NT2/D1 (cell line): Measurements from ENCODE around the gene STAC.
"Not testable (repeated sequence)": the region's sequence is repeated elsewhere in the genome, so short reads cannot be mapped to it uniquely, and the experiment has no call there.

Experiments used
- DNase-seq: peaks from one replicate; pipeline ENCODE4 v3.0.0-alpha.2; 2011; ENCODE audit warnings: low read depth, low spot score
- H3K27me3 ChIP-seq: 2 replicates; pipeline ENCODE4 v1.6.0; 2011; ENCODE audit warnings: mild to moderate bottlenecking; ENCODE audit not compliant: insufficient read length, insufficient read depth
- H3K36me3 ChIP-seq: 2 replicates; pipeline ENCODE4 v1.6.1; 2011; ENCODE audit warnings: mild to moderate bottlenecking, low read length, mixed read lengths; ENCODE audit not compliant: insufficient read depth, insufficient read length
- H3K4me1 ChIP-seq: 2 replicates; pipeline ENCODE4 v1.5.1; 2011; ENCODE audit not compliant: insufficient read depth, insufficient read length
- H3K4me3 ChIP-seq: 2 replicates; pipeline ENCODE4 v1.5.1; 2011; ENCODE audit warnings: low read depth; ENCODE audit not compliant: insufficient read length
- H3K9ac ChIP-seq: 2 replicates; pipeline ENCODE4 v1.6.0; 2011; ENCODE audit warnings: low read depth; ENCODE audit not compliant: insufficient read length
- H3K9me3 ChIP-seq: 2 replicates; pipeline ENCODE4 v1.5.1; 2011; ENCODE audit warnings: mild to moderate bottlenecking, low read length; ENCODE audit not compliant: insufficient read depth
- SUZ12 ChIP-seq: IDR thresholded peaks from 2 replicates; pipeline ENCODE4 v1.6.1; 2011; ENCODE audit not compliant: insufficient read length, insufficient read depth; ENCODE audit errors: extremely low read depth
- YY1 ChIP-seq: IDR thresholded peaks from 2 replicates; pipeline ENCODE4 v1.6.1; 2011; ENCODE audit not compliant: insufficient read length, insufficient read depth
- ZNF274 ChIP-seq: IDR thresholded peaks from 2 replicates; pipeline ENCODE4 v1.6.1; 2011; ENCODE audit warnings: mild to moderate bottlenecking, low read depth, low read length

STAC gene

DNA sequence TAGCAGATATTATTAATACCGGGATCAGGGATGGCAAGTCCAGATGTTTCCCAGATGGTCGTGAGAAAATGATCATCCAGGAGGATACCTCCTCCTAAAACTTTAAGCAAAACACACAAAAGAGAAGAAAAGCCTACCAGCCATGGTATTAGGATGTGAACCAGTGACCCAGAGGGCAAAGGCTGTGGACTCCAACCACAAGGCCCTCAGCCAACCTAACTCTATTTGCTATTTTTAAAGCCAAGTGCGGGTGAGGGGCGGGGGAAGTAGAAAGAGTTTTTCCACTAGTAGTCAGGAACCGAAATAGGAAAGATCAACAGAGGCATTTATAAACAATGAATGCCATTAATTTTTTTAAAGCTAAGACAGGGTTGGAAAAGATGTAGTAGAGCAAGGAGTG, 77.4 kb downstream of the STAC start:
- Histone ChIP-seq H3K9me3 (no peaks in the 10 kb centered on the region), H3K9ac (no peak overlapping the region)

DNA sequence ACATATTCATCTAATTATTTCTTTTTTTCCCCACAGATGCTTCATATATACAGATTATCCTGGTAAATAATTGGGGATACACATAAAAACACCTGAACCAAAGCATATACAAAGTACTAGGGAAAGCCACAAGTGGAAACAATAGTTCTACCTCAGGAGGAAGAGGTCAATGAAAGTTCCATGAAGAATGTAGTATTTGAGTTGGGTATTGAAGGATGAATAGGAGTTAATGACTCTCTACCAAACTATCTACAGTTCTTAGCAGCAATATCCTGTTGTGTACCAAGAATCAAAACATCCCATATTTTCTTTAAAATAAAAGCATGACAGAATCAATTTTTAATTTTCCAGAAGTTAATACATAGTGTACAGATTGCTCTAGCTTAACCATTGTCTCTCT, 78.9 kb downstream of the STAC start:
- H3K4me3 ChIP-seq = no peak overlapping the region
- no peaks in the 10 kb centered on the region for H3K36me3 ChIP-seq
- no peak for TF ChIP-seq ZNF274
- no peaks in the 10 kb centered on the region for H3K4me1 ChIP-seq
- no peak overlapping the region for H3K9ac ChIP-seq
- H3K9me3 ChIP-seq = no peaks in the 10 kb centered on the region
- no peaks in the 10 kb centered on the region for H3K27me3 ChIP-seq
- no peak for DNase-seq

More for the DNA sequence above, 77.4 kb downstream of the STAC start:
- H3K36me3 ChIP-seq = no peaks in the 10 kb centered on the region
- no peaks in the 10 kb centered on the region for H3K27me3 ChIP-seq
- DNase-seq = no peak
- no peak overlapping the region for H3K4me3 ChIP-seq
- H3K4me1 ChIP-seq = no peaks in the 10 kb centered on the region
- TF ChIP-seq ZNF274 (no peak), SUZ12 (no peak)

DNA sequence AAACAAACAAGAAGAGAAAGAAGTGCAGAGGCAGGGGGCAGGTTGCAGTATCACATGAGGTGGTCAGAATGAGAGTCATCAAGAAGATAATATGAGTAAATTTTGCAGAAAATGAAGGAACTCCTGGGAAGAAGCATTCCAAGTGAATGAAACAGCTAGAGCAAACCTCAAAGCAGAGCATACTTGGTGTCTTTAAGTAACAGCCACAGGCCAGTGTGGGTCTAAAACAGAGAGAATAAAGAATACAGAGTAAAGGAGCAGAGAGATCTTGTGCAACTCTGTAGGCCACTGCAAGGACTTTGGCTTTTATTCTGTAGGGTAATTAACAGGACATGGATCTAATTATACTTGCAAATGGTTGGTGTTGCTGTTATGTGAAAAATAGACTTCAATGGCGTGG, 81.3 kb downstream of the STAC start:
- Histone ChIP-seq H3K9ac (no peak overlapping the region), H3K4me1 (no peaks in the 10 kb centered on the region), H3K9me3 (no peaks in the 10 kb centered on the region), H3K4me3 (no peak overlapping the region), H3K27me3 (no peaks in the 10 kb centered on the region), H3K36me3 (no peaks in the 10 kb centered on the region)
- no peak for TF ChIP-seq SUZ12
- TF ChIP-seq YY1 = no peak
- no peak for TF ChIP-seq ZNF274
- no peak for DNase-seq

GRCh38 chr3:36472045-36472444, 91.7 kb downstream of the STAC start:
- H3K9ac ChIP-seq, H3K9me3 ChIP-seq, DNase-seq, H3K4me3 ChIP-seq, H3K36me3 ChIP-seq, H3K4me1 ChIP-seq, H3K27me3 ChIP-seq: not testable (repeated sequence)

DNA sequence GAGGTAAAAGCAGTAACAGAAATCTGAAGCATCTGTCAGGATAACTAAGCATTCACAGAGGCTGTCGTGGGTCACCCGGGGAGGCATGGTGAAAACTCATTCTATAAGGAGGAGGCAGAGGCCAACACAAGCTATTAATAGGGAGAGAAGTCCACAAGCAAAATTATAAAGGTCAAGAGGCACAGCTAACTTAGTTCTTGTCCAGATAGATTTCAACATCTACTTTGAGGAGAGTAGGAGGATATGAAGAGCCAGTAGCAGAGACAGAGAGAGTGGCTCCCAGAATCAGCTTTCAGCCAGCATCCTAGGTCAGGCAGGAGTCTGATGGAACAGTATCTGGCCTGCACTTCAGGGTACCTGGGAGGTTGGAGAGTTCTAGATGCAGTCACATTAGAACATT, 95.3 kb downstream of the STAC start:
- H3K4me3 ChIP-seq = no peak overlapping the region

DNA sequence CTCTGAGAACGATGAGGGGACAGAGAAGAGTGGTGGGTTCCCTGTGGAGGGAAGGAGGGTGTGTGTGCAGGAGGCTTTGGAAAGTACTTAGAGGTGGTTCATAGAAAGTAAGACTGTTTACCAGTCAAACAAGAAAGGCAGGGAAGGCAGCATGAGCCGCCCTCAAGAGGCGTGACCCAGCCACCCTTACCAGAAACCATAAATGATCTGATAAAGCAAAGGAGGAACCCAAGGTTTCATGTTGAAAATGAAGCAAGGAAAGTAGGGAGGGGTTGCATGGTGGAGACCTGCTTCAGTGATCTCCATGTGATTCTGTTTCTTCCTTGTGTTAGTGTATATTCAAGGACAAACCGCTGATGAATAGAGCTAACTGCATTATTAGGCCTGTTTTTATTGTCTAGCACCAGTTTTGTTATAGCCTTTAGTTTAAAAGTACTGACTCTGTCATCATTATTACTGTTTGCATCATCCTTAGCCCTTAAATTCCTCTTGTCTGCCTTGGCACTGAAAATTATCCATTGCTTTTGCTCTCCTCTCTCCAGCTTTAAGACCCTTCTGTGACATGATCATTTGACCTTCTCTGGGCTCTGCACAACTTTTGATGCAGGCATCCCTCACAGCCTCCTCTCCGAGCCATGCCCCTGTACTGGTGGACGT, 96.1 kb downstream of the STAC start:
- H3K36me3 ChIP-seq = no peaks in the 10 kb centered on the region
- no peak for DNase-seq
- no peak for TF ChIP-seq YY1
- TF ChIP-seq SUZ12 = no peak
- TF ChIP-seq ZNF274 = no peak
- no peak overlapping the region for H3K9ac ChIP-seq
- no peaks in the 10 kb centered on the region for H3K27me3 ChIP-seq
- no peaks in the 10 kb centered on the region for H3K4me1 ChIP-seq
- H3K9me3 ChIP-seq = peaks cover 10% of the 10 kb centered on the region; the same call in 1 of the 2 replicates
- H3K4me3 ChIP-seq = no peak overlapping the region

More for the DNA sequence above, 95.3 kb downstream of the STAC start:
- Histone ChIP-seq H3K36me3 (no peaks in the 10 kb centered on the region), H3K9ac (no peak overlapping the region), H3K4me1 (no peaks in the 10 kb centered on the region), H3K27me3 (no peaks in the 10 kb centered on the region), H3K9me3 (peaks cover 10% of the 10 kb centered on the region; the same call in 1 of the 2 replicates)
- TF ChIP-seq YY1 (no peak), SUZ12 (no peak), ZNF274 (no peak)
- no peak for DNase-seq

DNA sequence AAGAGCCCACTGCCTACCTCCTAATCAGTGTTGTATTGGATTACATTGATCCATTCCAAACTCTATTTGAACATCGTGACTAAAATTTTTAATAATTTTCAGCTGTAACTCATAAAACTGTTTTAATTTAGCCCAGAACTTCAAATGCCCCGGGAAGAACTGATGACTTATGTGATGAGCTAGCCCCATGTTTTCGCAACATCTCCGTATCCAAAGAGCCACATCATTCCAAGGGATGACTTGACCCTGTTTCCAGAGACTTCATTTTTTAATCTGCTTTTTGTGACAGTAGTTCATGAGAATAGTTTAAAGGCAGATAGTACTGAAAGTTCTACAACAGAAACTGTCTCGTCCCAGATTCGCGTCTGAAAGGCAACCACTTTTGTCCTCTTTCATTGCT, 97.4 kb downstream of the STAC start:
- Histone ChIP-seq H3K27me3 (no peaks in the 10 kb centered on the region), H3K9me3 (peaks cover 10% of the 10 kb centered on the region; the same call in 1 of the 2 replicates), H3K9ac (no peak overlapping the region), H3K4me3 (no peak overlapping the region), H3K4me1 (no peaks in the 10 kb centered on the region), H3K36me3 (no peaks in the 10 kb centered on the region)
- TF ChIP-seq YY1 (no peak), ZNF274 (no peak)
- no peak for DNase-seq
